Stimulated activated CD4-positive, alpha-beta T cell treated with anti-CD3 and anti-CD28 coated beads, Interleukin-1b, Interleukin-23, amount 100 ng/mL, for 4 hours (primary cell): ENCODE results near the gene SLC25A53.
"Not testable (repeated sequence)": the region's sequence is repeated elsewhere in the genome, so short reads cannot be mapped to it uniquely, and the experiment has no call there.

Experiments used
- DNase-seq, 2 donors: peaks; one replicate each; pipeline ENCODE4 v3.0.0-alpha.2; 2020; ENCODE audit warnings: low read depth in 2 of 2

SLC25A53 gene

GRCh38 chrX:104134583-104135261 is 22.1 kb downstream of the SLC25A53 start:
- DNase-seq: no peak

GRCh38 chrX:104130808-104131207 is 26.0 kb downstream of the SLC25A53 start:
- no peak for DNase-seq

GRCh38 chrX:104126856-104127255 is 30.0 kb downstream of the SLC25A53 start:
- no peak for DNase-seq

- no peak for DNase-seq
Observed at GRCh38 chrX:104122829-104123228, 34.0 kb downstream of the SLC25A53 start.

GRCh38 chrX:104118765-104119164 is 38.0 kb downstream of the SLC25A53 start:
- DNase-seq: no peak

- no peak for DNase-seq
Observed at GRCh38 chrX:104117759-104118158, 39.0 kb downstream of the SLC25A53 start.

- peak; percentile 23 for DNase-seq
Observed at GRCh38 chrX:104113222-104113965, 43.4 kb downstream of the SLC25A53 start.

GRCh38 chrX:104112326-104112951 is 44.4 kb downstream of the SLC25A53 start, which contains the start of gene ZCCHC18:
Gene ZCCHC18 (plus strand): TSS chrX:104112523. CDS start chrX:104114112, 1,589 bp downstream.
- DNase-seq: peak in 1 of 2 donors; percentile 18

- not testable (repeated sequence) for DNase-seq
Observed at GRCh38 chrX:104110491-104111240, 46.1 kb downstream of the SLC25A53 start.

GRCh38 chrX:104108955-104109354 is 47.9 kb downstream of the SLC25A53 start:
- DNase-seq: no peak

- no peak for DNase-seq
Observed at GRCh38 chrX:104105330-104106262, 51.2 kb downstream of the SLC25A53 start.

- DNase-seq: no peak
Observed at GRCh38 chrX:104104676-104105075, 52.1 kb downstream of the SLC25A53 start.

GRCh38 chrX:104098919-104099318 is 57.9 kb downstream of the SLC25A53 start:
- DNase-seq: no peak

GRCh38 chrX:104098151-104098808 is 58.5 kb downstream of the SLC25A53 start:
- DNase-seq: peak in 1 of 2 donors; percentile 40

- DNase-seq: no peak
Observed at GRCh38 chrX:104085919-104086318, 70.9 kb downstream of the SLC25A53 start.

- no peak for DNase-seq
Observed at GRCh38 chrX:104085477-104085876, 71.3 kb downstream of the SLC25A53 start.

GRCh38 chrX:104084534-104085277 is 72.1 kb downstream of the SLC25A53 start:
- no peak for DNase-seq

- no peak for DNase-seq
Observed at GRCh38 chrX:104084063-104084462, 72.7 kb downstream of the SLC25A53 start.

GRCh38 chrX:104077854-104078253 is 79.0 kb downstream of the SLC25A53 start:
- DNase-seq: not testable (repeated sequence)
